IMR-90 (cell line): Measurements from ENCODE around the gene TMEM100.

Source experiments
- BHLHE40 ChIP-seq: fragments of 150-350 bp; IDR thresholded peaks from 2 replicates; pipeline ENCODE4 v1.6.1; 2016; ENCODE audit warnings: mild to moderate bottlenecking, low read depth, low read length
- CEBPB ChIP-seq: IDR thresholded peaks from 2 replicates; pipeline ENCODE4 v1.6.1; 2012; ENCODE audit warnings: low read depth, low read length, improper control_type of control experiment
- CHD1 ChIP-seq: IDR thresholded peaks from 2 replicates; pipeline ENCODE4 v1.6.1; 2012; ENCODE audit warnings: low read depth, low read length, improper control_type of control experiment
- CTCF ChIP-seq: conservative IDR thresholded peaks from 2 replicates; pipeline ENCODE4 v1.5.1; 2012; ENCODE audit warnings: mild to moderate bottlenecking, low read depth, low read length, improper control_type of control experiment
- MAFK ChIP-seq: IDR thresholded peaks from 2 replicates; pipeline ENCODE4 v1.6.1; 2012; ENCODE audit warnings: low read depth, low read length, improper control_type of control experiment
- MAZ ChIP-seq: IDR thresholded peaks from 2 replicates; pipeline ENCODE4 v1.6.1; 2012; ENCODE audit warnings: low read depth, mild to moderate bottlenecking, low read length, improper control_type of control experiment, moderate library complexity, borderline replicate concordance
- MXI1 ChIP-seq: IDR thresholded peaks from 2 replicates; pipeline ENCODE4 v1.6.1; 2012; ENCODE audit warnings: low read depth, mild to moderate bottlenecking, low read length, moderate library complexity, borderline replicate concordance
- POLR2A ChIP-seq: IDR thresholded peaks from 2 replicates; pipeline ENCODE4 v1.6.1; 2012; ENCODE audit warnings: mild to moderate bottlenecking, low read depth, low read length
- RAD21 ChIP-seq: IDR thresholded peaks from 2 replicates; pipeline ENCODE4 v1.6.1; 2012; ENCODE audit warnings: low read length, improper control_type of control experiment
- RCOR1 ChIP-seq: IDR thresholded peaks from 2 replicates; pipeline ENCODE4 v1.6.1; 2012; ENCODE audit warnings: mild to moderate bottlenecking, low read length, improper control_type of control experiment; ENCODE audit not compliant: insufficient replicate concordance
- TF ChIP-seq, protein P1 (sequence below): fragments of 150-350 bp; IDR thresholded peaks from 2 replicates; pipeline ENCODE4 v1.6.1; 2016; ENCODE audit warnings: low read depth, mild to moderate bottlenecking, low read length, moderate library complexity, borderline replicate concordance

DNA sequence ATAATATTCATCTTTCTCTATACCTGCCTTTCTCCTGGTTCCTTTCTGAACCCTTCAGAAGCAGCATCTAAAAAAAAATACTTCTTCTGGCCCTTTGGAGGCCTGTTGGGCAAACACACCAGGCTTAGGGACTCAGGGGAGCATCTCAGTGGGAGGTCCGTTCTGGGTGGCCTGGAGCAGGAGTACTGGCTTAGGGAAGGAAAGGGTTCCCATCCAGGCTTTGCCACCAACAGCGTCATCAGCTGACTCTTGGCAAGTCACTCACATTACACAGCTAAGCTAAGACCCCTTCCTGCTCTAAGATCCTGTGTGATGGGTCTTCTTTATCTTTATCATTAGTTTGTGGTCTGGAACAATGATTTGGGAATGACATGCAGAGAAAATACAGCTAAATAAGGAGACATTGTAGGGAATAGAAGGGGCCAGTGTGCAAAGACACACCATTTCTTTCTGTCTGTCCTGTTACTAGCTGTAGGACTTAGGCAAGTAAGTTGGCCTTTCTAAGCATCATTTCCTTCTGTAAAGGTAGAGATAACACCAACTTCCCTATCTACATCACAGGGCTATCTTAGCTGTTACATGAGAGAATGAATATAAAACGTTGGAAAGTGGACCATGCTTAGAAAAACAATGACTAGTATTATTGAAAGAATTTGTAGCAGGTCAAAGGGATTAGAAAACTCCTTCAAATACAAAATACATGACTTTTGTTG is 38.1 kb upstream of the TMEM100 start:
- TF ChIP-seq CTCF (no peak), RAD21 (no peak), MAFK (no peak), POLR2A (no peak), CEBPB (no peak), CHD1 (no peak), MXI1 (no peak), RCOR1 (no peak), BHLHE40 (no peak), MAZ (no peak)
- TF ChIP-seq, protein P1, sequence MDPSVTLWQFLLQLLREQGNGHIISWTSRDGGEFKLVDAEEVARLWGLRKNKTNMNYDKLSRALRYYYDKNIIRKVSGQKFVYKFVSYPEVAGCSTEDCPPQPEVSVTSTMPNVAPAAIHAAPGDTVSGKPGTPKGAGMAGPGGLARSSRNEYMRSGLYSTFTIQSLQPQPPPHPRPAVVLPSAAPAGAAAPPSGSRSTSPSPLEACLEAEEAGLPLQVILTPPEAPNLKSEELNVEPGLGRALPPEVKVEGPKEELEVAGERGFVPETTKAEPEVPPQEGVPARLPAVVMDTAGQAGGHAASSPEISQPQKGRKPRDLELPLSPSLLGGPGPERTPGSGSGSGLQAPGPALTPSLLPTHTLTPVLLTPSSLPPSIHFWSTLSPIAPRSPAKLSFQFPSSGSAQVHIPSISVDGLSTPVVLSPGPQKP, result no peak
